ENCODE measurements around the gene ACBD7.

DNA sequence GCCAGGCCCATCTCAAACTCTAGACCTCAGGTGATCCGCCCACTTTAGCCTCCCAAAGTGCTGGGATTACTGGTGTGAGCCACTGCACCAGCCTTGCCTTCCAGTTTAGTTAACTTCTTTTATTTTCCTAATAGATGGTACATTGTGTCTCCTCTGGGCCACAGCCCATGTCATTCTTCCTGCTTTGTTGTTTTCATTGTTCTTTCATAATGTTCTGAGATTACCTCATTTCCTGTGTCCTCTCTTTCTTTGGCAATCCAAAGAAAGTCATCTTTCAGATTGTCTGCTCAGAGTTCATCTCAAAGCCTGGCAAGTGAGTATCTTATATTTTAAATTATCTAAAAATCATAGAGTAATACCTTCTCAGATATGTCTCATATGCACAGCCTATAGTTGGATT is 44.9 kb downstream of the ACBD7 start, which contains the start of gene OLAH:
- TF ChIP-seq, protein P1, sequence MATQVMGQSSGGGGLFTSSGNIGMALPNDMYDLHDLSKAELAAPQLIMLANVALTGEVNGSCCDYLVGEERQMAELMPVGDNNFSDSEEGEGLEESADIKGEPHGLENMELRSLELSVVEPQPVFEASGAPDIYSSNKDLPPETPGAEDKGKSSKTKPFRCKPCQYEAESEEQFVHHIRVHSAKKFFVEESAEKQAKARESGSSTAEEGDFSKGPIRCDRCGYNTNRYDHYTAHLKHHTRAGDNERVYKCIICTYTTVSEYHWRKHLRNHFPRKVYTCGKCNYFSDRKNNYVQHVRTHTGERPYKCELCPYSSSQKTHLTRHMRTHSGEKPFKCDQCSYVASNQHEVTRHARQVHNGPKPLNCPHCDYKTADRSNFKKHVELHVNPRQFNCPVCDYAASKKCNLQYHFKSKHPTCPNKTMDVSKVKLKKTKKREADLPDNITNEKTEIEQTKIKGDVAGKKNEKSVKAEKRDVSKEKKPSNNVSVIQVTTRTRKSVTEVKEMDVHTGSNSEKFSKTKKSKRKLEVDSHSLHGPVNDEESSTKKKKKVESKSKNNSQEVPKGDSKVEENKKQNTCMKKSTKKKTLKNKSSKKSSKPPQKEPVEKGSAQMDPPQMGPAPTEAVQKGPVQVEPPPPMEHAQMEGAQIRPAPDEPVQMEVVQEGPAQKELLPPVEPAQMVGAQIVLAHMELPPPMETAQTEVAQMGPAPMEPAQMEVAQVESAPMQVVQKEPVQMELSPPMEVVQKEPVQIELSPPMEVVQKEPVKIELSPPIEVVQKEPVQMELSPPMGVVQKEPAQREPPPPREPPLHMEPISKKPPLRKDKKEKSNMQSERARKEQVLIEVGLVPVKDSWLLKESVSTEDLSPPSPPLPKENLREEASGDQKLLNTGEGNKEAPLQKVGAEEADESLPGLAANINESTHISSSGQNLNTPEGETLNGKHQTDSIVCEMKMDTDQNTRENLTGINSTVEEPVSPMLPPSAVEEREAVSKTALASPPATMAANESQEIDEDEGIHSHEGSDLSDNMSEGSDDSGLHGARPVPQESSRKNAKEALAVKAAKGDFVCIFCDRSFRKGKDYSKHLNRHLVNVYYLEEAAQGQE (tag by site-specific recombination; IDR thresholded peaks at IDR 0.05) = no peak
- TF ChIP-seq, protein P2, sequence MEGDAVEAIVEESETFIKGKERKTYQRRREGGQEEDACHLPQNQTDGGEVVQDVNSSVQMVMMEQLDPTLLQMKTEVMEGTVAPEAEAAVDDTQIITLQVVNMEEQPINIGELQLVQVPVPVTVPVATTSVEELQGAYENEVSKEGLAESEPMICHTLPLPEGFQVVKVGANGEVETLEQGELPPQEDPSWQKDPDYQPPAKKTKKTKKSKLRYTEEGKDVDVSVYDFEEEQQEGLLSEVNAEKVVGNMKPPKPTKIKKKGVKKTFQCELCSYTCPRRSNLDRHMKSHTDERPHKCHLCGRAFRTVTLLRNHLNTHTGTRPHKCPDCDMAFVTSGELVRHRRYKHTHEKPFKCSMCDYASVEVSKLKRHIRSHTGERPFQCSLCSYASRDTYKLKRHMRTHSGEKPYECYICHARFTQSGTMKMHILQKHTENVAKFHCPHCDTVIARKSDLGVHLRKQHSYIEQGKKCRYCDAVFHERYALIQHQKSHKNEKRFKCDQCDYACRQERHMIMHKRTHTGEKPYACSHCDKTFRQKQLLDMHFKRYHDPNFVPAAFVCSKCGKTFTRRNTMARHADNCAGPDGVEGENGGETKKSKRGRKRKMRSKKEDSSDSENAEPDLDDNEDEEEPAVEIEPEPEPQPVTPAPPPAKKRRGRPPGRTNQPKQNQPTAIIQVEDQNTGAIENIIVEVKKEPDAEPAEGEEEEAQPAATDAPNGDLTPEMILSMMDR (tag by site-specific recombination; IDR thresholded peaks at IDR 0.05) = no peak
- TF ChIP-seq ZNF639 (tag by site-specific recombination; IDR thresholded peaks at IDR 0.05) = no peak
- no peak for TF ChIP-seq ZNF514 (tag by site-specific recombination; IDR thresholded peaks at IDR 0.05)
- TF ChIP-seq ZNF660 (tag by site-specific recombination; IDR thresholded peaks at IDR 0.05) = no peak
- TF ChIP-seq PRDM1 (tag by site-specific recombination; IDR thresholded peaks at IDR 0.05) = no peak
- TF ChIP-seq PBX3 (CRISPR knock-in tag; IDR thresholded peaks at IDR 0.05) = no peak
- no peak for TF ChIP-seq ZBTB21 (tag by site-specific recombination; IDR thresholded peaks at IDR 0.05)
- TF ChIP-seq ZNF223 (tag by site-specific recombination; IDR thresholded peaks at IDR 0.05) = no peak
